ENCODE data around the gene FZD10. TPM values are rescaled to one million over a fixed set of nuclear protein-coding genes. Genes with fewer than 3 reads are reported as not detected.

The FZD10 gene
- total RNA-seq, 4 donors from 2014 or later: 11.7 to 20.7 (median 15.5) TPM

GRCh38 chr12:130122356-130122755 is 39.9 kb upstream of the FZD10 start:
- H3K27ac ChIP-seq: no peak overlapping the region

DNA sequence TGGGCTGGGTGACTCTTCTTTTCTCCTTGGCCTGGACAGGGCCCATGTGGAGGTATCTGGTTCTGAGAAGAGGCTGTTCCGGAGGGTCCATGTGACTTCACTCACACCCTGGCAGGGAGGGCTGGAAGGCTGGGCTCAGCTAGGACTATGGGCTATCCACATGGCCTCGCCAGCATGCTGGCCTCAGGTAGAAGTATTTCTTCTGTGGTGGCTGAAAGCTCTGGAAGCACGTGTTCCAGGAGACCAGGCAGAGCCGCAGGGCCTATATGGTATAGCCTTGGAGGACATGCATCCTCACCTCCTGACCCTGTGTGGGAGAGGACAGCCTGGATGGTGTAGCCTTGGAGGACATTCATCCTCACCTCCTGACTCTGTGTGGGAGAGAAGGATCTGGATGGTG is 38.2 kb upstream of the FZD10 start:
- TF ChIP-seq POLR2AphosphoS5 (IDR thresholded peaks at IDR 0.05) (no peak), EP300 (IDR thresholded peaks at IDR 0.05) (no peak), CTCF (IDR thresholded peaks at IDR 0.05) (no peak)
- no peaks in the 10 kb centered on the region for H3K36me3 ChIP-seq
- DNase-seq (ENCODE audit: low spot score in 2 of 2): no peak
- H3K9me3 ChIP-seq: no peaks in the 10 kb centered on the region
- H3K27ac ChIP-seq: no peak overlapping the region
- H3K4me3 ChIP-seq: no peak overlapping the region
- 86% methylated on average over 1 of the region's 4 CpGs for WGBS
- H3K4me1 ChIP-seq: peaks cover 49% of the 10 kb centered on the region
- no peaks in the 10 kb centered on the region for H3K27me3 ChIP-seq

More at GRCh38 chr12:130122356-130122755, 39.9 kb upstream of the FZD10 start:
- Histone ChIP-seq H3K4me3 (no peak overlapping the region), H3K4me1 (peaks cover 42% of the 10 kb centered on the region), H3K27me3 (no peaks in the 10 kb centered on the region), H3K36me3 (no peaks in the 10 kb centered on the region), H3K9me3 (no peaks in the 10 kb centered on the region)
- no peak for DNase-seq (ENCODE audit: low spot score in 2 of 2)
- no peak for TF ChIP-seq POLR2AphosphoS5 (IDR thresholded peaks at IDR 0.05)
- 75% methylated on average over 2 of the region's 4 CpGs for WGBS

GRCh38 chr12:130124605-130125244 is 37.5 kb upstream of the FZD10 start:
- Histone ChIP-seq H3K27me3 (no peaks in the 10 kb centered on the region), H3K27ac (no peak overlapping the region), H3K9me3 (no peaks in the 10 kb centered on the region), H3K36me3 (no peaks in the 10 kb centered on the region), H3K4me1 (peaks cover 49% of the 10 kb centered on the region), H3K4me3 (no peak overlapping the region)
- 72% methylated on average over 15 of the region's 15 CpGs for WGBS
- TF ChIP-seq CTCF (IDR thresholded peaks at IDR 0.05) (no peak), POLR2AphosphoS5 (IDR thresholded peaks at IDR 0.05) (no peak), EP300 (IDR thresholded peaks at IDR 0.05) (no peak)
- no peak for DNase-seq (ENCODE audit: low spot score in 2 of 2)

DNA sequence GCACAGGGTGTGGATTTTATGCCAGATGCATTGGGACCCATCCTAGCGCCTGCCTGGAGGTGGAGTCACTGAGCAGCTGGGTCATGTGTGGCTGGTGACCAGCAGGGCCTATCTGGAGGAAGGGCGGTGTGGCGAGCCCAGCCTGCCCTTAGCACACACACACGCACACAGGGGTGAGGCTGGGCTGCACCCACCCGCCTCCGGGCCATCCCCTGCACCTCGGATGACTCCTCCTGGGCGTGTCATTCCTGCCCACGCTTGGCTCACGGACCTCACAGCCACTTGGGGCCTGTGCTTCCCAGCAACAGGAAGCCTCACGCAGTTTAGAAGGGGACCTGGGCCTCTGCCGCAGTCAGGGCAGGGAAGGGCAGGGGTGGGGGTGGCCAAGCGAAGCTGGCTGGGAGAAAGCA is 36.2 kb upstream of the FZD10 start:
- H3K4me1 ChIP-seq: peaks cover 44% of the 10 kb centered on the region
- 43% methylated on average over 8 of the region's 13 CpGs for WGBS
- DNase-seq (ENCODE audit: low spot score in 2 of 2): no peak

DNA sequence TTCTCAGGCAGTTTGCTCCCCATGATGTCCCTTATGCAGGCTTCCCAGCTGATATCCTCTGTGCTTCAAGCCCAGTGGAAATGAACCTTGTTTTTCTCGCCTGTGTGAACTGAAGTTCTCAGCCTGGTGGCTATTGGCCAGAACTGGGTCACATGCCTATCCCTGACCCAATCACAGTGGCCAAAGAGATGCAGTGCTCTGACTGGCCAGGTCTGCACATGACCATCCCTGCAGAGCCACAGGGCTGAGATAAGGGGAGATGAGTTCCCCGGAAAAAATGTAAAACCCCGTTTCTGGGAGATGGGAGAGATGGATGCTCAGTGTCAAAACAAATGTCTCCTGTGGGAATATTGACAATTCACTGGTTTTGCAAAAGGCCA is 34.7 kb upstream of the FZD10 start:
- H3K27me3 ChIP-seq: no peaks in the 10 kb centered on the region
- H3K27ac ChIP-seq: peak overlapping the region; percentile 89
- no peak overlapping the region for H3K4me3 ChIP-seq
- no peak for DNase-seq (ENCODE audit: low spot score in 2 of 2)
- no peak for TF ChIP-seq EP300 (IDR thresholded peaks at IDR 0.05)
- TF ChIP-seq POLR2A (IDR thresholded peaks at IDR 0.05): no peak
- TF ChIP-seq POLR2AphosphoS5 (IDR thresholded peaks at IDR 0.05): no peak
- no peak for TF ChIP-seq CTCF (IDR thresholded peaks at IDR 0.05)
- H3K4me1 ChIP-seq: peaks cover 54% of the 10 kb centered on the region
- 61% methylated on average over 3 of the region's 3 CpGs for WGBS
- no peaks in the 10 kb centered on the region for H3K36me3 ChIP-seq
- H3K9me3 ChIP-seq: no peaks in the 10 kb centered on the region

More for the DNA sequence above, 36.2 kb upstream of the FZD10 start:
- Histone ChIP-seq H3K27me3 (no peaks in the 10 kb centered on the region), H3K27ac (peak overlapping the region; percentile 36), H3K36me3 (no peaks in the 10 kb centered on the region), H3K4me3 (no peak overlapping the region), H3K9me3 (no peaks in the 10 kb centered on the region)
- TF ChIP-seq CTCF (IDR thresholded peaks at IDR 0.05): no peak
- TF ChIP-seq POLR2A (IDR thresholded peaks at IDR 0.05): no peak
- TF ChIP-seq POLR2AphosphoS5 (IDR thresholded peaks at IDR 0.05): peak in 1 of 3 donors; percentile 75
- TF ChIP-seq EP300 (IDR thresholded peaks at IDR 0.05): no peak

All from suprapubic skin (tissue), 4 donors.